Pons (tissue), 1 donor: ENCODE measurements around the gene ZBTB20.

Source experiments
- DNase-seq: peaks from one replicate; pipeline ENCODE4 v3.0.0-alpha.2; 2016; ENCODE audit warnings: low spot score

Gene ZBTB20

DNA sequence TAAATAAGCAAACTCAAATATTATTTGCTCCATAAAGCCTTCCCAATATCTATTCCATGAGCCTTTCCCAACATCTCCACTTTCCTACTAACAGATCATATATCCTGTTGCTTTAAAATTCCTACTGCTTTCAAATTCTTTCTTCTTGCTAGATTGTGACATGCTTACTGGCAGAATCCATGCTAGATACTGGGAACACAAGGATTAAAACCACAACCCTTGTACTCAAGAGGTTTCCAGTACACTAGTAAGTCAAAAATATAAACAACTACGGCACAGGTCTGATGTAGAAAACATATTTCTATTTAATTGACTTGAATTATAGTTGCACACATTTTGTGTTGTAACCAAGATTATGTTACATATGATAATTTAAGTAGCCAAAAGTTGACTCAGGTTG, 275.0 kb downstream of the ZBTB20 start:
- no peak for DNase-seq

DNA sequence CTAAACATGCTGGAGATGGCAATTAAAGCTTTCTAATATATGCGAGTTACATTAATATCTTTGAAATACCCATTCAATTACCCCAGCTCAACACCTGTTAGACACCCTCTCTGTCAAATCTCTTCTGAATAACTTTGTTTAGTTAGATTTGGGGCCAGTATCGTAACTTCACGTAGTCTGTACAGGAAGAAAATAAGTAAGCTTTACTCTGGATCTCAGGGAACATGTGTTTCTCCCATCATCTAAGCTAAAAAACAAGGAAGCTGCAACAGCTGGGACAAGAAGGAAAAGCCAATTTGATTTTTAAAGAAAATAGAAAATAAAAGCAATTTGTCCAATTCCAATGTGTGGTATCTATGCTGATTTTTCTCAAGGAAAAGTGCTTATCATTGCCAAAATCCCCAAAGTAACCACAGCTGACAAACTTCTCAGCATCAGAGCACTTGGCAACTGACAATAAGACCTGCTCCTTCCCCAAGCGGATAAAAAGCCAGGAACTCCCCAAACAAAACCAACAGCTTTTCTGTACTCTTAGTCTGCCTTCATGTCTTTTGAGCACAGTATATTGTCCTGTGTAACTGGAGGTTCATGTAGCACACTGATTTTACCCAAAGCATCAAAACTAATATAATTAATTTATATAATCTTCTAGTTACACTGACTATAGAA, 279.1 kb downstream of the ZBTB20 start:
- DNase-seq: no peak

DNA sequence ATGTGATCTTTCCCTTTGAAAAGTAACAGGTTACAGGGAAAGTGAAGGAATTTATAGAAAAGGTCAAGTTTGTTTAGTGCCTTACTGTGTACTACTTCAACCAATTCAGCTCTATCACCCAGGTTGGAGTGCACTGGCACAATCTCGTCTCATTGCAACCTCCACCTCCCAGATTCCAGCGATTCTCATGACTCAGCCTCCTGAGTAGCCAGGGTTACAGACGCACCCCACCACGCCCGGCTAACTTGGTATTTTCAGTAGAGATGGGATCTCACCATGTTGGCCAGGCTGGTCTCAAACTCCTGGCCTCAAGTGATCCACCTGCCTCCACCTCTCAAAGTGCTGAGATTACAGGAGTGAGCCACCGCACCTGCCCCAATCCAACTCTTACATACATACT, 279.7 kb downstream of the ZBTB20 start:
- no peak for DNase-seq

DNA sequence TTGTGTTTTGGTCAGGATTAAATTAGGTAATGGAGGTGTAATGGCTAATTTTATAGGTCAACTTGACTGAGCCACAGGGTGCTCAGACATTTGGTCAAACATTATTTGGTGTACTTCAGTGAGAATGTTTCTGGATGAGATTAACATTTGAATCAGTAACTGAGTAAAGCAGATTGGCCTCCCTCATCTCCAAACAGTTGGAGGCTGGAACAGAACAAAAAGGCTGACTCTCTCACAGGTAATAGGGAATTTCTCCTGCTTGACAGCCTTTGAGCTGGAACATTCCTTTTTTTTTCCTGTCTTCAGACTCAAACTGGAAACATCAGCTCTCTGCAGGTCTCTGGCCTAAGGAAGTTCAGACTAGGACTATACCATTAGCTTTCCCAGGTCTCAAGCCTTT, 280.7 kb downstream of the ZBTB20 start:
- no peak for DNase-seq

DNA sequence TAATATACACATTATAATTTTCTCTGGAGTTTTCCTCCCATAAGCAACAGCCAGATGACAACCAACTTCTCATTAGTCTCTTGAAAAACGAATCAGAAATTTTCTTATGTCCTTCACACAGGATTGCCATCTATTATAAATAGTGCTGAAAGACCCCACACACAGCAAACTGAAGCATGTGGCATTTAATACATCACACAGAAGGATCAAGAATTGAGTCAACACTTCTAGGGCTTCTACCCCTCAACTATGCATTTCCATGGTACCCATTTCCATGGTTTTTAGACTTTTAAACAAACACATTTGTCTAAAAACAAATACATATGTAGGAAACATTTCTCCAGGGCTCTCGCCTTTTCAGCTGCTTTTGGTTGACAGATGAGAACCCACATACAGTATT, 282.1 kb downstream of the ZBTB20 start:
- DNase-seq: no peak

DNA sequence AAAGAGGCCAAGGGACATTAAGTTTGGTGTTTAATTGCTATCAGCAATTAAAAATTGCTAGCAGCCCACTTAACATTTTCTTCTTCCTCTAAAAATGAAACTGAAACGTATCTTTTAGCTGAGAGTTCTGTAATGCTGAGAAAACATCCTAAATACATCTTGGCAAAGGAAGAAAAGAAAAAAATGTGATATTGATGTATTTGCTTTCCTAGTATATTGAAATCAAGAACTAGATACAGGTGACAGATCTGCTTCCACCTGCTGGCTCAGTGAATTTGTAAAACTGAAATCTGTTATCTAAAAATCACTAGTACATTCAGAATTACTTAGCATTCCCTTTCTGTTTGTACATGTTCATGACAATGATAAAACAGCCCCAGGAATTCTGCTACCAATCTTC, 283.2 kb downstream of the ZBTB20 start:
- DNase-seq: no peak

DNA sequence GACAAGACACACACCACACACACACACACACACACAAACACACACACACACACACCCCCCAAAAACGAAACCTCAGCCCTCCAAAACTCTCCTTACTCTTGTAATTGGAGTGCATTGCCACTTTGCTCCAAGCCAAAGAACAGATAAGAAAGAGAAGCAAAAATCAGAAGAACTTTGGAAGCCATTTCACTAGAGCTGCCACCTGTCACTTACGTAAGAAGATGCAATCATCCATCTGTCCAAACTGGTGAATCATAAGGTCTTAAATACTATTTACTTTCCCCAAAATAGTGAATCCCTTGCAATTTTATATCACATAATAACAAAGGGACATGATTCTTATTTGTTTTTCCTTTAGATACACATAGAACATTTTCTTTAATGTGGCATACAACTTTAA, 285.4 kb downstream of the ZBTB20 start:
- no peak for DNase-seq

DNA sequence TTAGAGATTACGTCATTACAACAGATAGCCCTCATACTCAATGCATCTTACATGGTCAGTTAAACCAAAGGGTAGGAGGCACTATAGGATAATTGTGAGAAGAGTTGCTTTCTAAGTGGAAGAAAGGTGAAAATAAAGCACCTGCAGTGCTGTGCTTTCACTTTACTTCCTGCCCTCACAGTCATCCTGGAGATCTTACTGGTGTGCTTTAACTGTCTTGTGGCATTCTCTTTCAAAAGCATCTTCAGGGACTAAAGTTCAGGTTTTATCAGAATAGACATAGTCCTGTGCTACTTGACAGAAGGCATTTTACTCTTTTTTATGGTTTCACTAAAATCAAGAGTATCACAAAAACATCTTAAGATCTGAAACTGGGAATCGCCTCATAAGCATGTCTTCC, 286.6 kb downstream of the ZBTB20 start:
- DNase-seq: no peak

DNA sequence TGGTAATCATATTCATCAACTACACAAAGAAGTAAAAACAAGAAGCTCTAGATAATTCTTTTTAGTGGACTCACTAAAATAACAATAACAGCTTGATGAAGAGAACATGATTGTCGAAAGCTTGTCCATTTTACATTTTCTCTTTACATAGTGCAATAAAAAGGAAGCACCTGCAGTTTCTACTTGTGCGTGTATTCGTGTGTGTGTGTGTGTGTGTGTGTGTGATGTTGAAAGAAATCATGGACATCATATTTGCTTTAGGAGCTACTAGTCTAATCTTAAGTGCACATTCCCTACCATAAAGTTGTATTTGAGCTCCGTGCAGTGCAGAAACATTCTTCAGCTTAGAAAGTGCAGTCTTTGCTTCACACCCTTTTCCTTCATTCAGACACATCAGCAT, 288.8 kb downstream of the ZBTB20 start:
- DNase-seq: no peak

DNA sequence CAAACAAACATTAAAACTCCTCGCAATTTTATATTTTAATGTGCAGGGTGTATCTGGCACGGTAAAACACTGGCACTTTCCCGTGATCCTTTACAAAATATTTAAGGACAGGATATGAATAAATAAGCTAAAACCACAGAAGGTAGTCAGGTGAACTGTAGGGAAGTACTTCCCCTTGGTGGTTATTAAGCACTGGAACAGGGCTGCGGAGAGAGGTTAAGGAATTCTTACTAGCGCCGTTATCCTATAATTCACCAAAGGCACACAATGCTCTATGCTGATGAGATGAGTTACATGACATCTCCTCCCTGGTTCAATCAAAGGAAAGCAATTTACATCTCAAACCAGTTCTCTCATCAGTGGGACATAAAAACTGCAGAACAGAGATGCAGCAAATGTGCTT, 289.8 kb downstream of the ZBTB20 start:
- no peak for DNase-seq

DNA sequence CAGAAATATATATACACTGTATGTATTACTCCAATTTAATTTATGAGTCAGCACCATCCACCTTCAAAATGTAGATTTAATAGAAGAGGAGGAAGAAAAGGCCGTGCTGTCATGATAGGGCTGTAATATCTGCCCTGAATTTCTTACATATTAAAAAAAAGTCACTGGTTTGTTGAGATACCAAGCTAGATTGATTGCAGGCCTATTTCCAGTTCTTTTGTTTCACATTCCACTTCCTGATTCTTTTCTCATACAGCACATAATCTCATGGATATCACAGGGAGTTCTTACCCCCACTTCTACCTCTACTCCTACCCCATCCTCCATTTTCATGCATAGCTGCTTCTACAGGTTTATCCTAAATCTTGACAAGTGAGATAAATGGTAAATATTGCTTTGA, 290.3 kb downstream of the ZBTB20 start:
- no peak for DNase-seq

DNA sequence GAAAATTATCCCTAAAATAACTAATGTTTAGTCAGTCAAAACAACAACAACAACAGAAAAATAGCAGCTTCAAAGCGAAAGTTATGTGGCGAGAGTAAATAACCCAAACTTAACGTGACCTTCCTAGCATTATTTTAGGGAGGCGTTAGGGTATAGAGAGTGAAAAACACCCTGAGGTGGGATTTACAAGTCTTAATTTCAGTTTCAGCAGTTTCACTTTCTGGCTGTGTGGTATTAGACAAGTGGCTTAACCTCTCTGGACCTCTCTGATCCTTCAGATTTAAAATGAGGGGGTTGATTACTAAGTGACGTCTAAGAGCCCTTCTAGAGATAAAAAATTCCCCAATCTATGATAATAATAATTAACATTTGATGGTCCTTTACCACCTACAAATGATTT, 291.2 kb downstream of the ZBTB20 start:
- DNase-seq: no peak

DNA sequence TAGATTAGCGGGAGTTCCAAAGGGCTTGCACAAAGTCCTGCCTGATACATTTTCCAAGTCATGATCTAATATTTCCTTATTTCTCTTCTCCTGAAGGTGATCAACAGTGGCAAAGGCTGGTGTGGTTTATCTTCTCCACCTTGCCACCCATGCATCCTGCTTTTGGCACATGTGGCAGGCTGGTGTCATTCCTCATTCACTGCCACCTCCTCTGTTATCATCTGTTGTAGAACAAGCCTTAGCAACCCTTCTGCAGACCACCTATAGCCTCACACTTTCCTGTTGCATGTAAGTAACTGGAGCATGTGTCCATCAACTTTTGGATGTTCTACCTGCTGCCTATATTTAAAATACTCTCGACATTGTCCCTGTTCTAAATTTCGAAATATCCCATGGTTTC, 294.1 kb downstream of the ZBTB20 start:
- DNase-seq: no peak

DNA sequence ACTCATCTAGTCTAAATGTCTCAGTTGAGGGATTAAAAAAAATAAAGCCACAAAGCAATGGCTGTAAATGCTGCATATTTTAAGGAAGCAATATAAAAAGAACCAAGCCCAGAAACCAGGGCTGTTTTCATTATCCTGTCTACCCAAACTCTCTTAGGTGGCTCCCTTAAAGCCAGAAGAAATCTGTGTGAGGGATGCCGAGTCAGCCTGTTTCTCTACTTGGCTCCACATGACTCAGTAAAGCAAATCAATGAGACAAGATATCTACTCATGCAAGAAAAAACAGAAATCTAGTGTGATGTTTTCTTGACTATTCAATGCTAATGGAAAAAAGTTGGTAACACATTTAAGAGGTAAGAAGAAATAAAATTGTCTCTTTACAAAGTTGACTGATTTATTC, 296.2 kb downstream of the ZBTB20 start:
- DNase-seq: no peak

DNA sequence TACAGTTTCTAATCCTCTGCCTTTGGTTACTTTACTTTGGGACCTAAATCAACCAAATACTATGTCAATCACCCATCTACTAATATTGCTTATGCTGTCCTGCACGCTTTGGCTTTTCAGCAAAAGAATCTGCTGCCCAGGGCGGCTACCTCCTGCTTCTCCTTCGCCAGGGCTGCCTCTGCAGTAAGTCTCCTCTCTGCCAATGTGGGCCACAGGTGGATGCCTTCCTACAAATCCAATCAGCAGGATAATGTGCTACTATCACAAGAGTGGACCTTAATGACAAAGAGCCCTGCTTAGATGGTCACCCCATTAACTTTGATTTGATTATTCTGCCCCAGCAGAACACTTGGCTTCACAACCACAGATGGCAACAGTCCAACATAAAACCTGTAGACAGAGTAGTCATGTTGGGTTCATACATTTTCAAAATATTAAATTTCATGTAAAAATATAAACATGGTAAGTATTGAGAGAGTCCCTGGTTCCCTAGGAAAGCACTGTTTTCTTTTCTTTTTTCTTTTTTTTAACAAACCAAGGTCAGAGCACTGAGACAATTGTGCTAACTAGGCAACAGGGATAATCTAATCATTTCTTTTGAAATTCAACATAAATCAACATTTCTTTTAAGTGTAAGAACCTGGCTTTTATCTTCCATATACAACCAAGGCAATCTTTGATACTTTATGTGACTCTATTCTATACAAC, 298.3 kb downstream of the ZBTB20 start:
- peak; percentile 63 for DNase-seq

DNA sequence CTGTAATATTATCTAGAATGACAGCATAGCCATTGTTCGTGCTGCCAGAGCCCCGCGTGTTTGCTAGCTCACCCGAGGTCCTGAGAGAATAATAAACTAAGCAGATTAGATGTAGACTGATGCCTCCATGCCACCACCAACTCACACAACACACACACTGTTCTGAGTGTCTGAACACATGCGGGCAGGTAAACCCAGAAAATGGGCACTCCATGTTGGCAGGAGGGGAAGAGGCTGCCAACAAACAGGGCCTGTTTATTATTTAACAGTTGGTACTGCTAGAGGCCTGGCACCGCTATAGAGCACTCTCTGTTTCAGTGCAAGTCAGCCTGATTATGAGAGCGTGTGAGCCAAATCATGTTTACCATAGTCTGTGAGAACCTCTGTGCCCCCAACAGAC, 299.0 kb downstream of the ZBTB20 start:
- peak; percentile 97 for DNase-seq

DNA sequence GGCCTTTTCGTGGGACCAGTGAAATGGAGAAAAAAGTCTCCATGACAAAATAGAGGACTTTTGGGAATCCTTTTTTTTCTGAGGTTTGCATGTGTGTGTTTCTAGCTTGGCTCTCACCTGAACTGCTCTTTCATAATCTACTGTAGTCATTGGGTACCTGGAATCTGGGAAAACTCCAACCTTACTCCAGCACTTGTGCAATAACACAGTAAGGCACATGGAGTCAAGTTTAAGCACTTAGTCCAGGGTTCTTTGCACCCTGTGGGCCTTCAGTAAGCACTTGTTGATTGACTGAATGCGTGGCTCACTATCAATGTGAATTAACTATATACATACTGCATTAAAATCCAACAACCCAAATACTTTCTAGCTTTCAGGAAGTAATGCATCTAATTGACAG, 299.5 kb downstream of the ZBTB20 start:
- DNase-seq: no peak

DNA sequence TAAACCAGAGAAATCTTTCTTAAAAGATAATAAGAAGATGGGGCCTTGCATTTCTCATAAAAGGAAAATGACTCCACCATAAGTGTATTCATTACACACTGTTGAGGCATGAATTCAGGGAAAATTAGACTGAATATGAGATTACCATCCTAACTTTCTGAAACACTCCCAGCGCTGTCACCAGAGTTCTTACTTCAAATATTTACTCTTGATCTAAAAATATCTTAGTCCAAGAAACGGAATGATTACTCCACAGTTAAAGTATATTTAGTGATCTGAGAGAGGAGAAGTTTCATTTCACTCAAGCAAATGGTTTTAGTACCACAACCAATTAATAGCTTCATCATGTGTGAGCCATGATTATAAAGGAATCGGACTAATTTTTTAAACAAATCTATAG, 300.3 kb downstream of the ZBTB20 start:
- DNase-seq: no peak

DNA sequence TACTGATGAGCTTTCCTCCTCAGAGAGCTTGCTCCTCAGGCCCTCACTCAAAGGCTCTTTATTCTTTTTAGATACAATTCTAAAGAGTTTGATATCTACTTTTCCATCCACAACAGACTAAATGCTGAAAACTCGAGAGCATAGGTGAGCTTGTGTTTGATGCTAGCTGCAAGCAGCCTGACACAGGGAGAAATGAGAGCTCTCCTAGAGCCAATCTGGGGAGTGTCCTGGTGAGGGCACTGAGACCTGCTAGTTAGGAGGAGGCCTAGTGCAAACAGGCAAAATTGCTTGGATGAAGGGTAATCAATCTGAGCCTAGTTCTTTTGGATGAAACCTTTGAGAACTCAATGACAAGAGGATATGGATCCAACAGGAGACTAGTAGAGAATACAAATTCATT, 300.8 kb downstream of the ZBTB20 start:
- peak; percentile 70 for DNase-seq

DNA sequence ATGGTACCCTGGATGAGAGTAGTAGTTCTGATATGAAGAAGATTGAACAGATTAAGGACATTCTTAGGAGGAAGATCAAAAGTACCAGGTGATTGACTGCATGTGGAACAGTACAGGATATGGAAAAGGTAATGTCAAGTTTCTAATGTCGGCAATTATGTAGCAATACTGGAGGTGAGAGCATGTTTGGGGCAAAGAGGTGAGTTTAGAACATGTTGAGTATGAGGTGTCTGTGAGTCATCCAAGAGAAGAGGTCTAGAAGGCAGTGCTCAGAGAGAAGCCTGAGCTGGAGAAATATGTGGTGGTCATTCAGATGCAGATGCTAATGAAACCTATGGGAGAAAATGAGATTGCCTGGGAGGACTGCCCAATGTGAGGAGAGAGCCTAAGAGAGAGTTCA, 305.6 kb downstream of the ZBTB20 start:
- no peak for DNase-seq

DNA sequence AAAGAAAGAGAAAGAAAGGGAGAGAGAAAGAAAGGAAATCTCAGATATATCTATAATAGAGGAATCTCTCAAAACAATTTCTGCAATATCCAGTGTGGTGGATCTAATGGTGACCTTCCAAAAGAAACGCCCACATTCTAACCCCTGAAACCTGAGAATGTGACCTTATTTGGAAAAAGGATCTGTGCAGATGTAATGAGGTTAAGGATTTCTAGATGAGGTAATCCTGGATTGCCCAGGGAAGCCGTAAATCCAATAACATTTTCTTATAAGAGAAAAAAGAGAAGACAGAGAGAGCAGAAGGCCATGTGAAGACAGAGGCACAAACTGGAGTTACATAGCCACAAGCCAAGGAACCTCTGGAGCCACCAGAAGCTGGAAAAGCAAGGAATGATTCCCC, 307.6 kb downstream of the ZBTB20 start:
- no peak for DNase-seq

DNA sequence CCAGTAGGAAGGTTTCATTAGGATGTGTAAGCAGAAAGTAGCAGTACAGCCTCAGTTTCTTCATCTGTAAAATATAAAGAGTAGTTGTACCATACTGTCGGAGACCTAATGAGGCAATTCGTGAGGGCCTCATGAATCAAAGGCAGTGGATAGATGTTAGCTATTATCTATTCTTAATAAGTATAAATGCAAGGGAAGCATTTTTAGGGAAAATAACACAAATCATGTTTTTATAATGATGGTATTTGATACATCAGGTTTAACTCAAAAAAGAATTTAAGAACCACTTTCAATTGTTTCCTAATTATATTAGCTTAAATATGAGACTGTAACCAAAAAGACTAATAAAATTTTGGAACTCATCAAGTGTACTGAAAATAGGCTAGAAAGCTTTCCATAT, 309.1 kb downstream of the ZBTB20 start:
- DNase-seq: no peak

DNA sequence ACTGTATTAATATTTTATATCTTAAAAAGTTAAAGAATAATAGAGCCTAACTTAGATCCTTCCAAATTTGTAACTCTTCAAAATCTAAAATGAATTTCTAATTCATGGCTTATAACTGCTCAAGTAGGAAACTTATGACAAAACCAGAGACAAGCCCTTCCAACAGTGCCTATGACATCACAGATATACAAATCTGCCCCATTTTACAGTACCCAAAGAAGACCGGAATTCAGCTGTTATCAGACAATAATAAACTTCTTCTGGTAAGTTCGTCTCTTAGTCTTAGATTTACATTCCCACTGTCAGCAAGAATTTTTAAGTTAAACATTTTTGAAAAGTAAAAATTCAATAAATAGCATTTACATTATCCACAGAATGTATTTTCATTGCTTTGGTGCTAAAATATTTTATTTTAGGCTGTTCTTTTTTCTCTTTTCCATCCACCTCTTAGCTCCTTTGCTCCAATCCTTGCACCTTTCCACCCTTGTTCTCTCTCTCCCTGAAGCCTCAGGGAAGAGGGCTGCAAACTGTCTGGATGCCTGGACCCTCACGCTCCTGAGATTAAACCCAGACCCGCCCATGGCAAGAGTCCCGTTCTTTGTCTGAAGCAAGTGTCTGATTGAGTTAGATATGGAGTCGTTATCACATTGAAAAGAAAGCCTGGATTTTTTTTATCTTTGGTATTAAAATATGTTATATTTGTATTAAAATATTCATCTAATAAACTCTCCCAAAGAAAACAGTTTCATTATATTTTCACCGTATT, 312.7 kb downstream of the ZBTB20 start:
- no peak for DNase-seq
